ENCODE results near the gene CRIM1. TPM values are rescaled to one million over a fixed set of nuclear protein-coding genes. Genes with fewer than 3 reads are reported as not detected.

The CRIM1 gene
- polyA plus RNA-seq, 1 donor, result 35.6 TPM

- Histone ChIP-seq H3K9me3 (ENCODE audit: control insufficient read depth, low read depth, low read length) (no peaks in the 10 kb centered on the region), H3K4me1 (ENCODE audit: control insufficient read depth, insufficient read depth, low read length) (no peaks in the 10 kb centered on the region), H3K36me3 (ENCODE audit: control insufficient read depth, insufficient read depth, low read length) (peaks cover 8% of the 10 kb centered on the region), H3K4me3 (ENCODE audit: low read length) (no peak overlapping the region), H3K27ac (ENCODE audit: low read length) (no peak overlapping the region), H3K27me3 (ENCODE audit: control insufficient read depth, insufficient read depth, low read length) (no peaks in the 10 kb centered on the region)
- WGBS (ENCODE audit: insufficient coverage, low lambda C conversion rate), result 100% methylated on average over 1 of the region's 4 CpGs
- no peak for DNase-seq
Observed at GRCh38 chr2:36490749-36491148, 135.2 kb downstream of the CRIM1 start.

GRCh38 chr2:36492216-36492945 is 136.8 kb downstream of the CRIM1 start:
- 81% methylated on average over 2 of the region's 6 CpGs for WGBS (ENCODE audit: insufficient coverage, low lambda C conversion rate)
- DNase-seq, result peak in 1 of 2 donors; percentile 17
- Histone ChIP-seq H3K4me3 (ENCODE audit: low read length) (no peak overlapping the region), H3K27me3 (ENCODE audit: control insufficient read depth, insufficient read depth, low read length) (no peaks in the 10 kb centered on the region), H3K4me1 (ENCODE audit: control insufficient read depth, insufficient read depth, low read length) (no peaks in the 10 kb centered on the region), H3K27ac (ENCODE audit: low read length) (no peak overlapping the region), H3K36me3 (ENCODE audit: control insufficient read depth, insufficient read depth, low read length) (peaks cover 8% of the 10 kb centered on the region), H3K9me3 (ENCODE audit: control insufficient read depth, low read depth, low read length) (no peaks in the 10 kb centered on the region)

- DNase-seq, result no peak
- Histone ChIP-seq H3K27ac (ENCODE audit: low read length) (no peak overlapping the region), H3K4me1 (ENCODE audit: control insufficient read depth, insufficient read depth, low read length) (no peaks in the 10 kb centered on the region), H3K36me3 (ENCODE audit: control insufficient read depth, insufficient read depth, low read length) (peaks cover 6% of the 10 kb centered on the region), H3K9me3 (ENCODE audit: control insufficient read depth, low read depth, low read length) (no peaks in the 10 kb centered on the region), H3K27me3 (ENCODE audit: control insufficient read depth, insufficient read depth, low read length) (no peaks in the 10 kb centered on the region), H3K4me3 (ENCODE audit: low read length) (no peak overlapping the region)
Observed at GRCh38 chr2:36493306-36493705, 137.7 kb downstream of the CRIM1 start.

GRCh38 chr2:36497570-36498163 is 142.1 kb downstream of the CRIM1 start:
- no peak for DNase-seq
- H3K27ac ChIP-seq (ENCODE audit: low read length), result no peak overlapping the region
- no peaks in the 10 kb centered on the region for H3K4me1 ChIP-seq (ENCODE audit: control insufficient read depth, insufficient read depth, low read length)
- no peaks in the 10 kb centered on the region for H3K9me3 ChIP-seq (ENCODE audit: control insufficient read depth, low read depth, low read length)
- WGBS (ENCODE audit: insufficient coverage, low lambda C conversion rate), result no CpG with 5 or more reads among the region's 3 CpGs
- H3K27me3 ChIP-seq (ENCODE audit: control insufficient read depth, insufficient read depth, low read length), result no peaks in the 10 kb centered on the region
- peaks cover 24% of the 10 kb centered on the region for H3K36me3 ChIP-seq (ENCODE audit: control insufficient read depth, insufficient read depth, low read length)
- H3K4me3 ChIP-seq (ENCODE audit: low read length), result no peak overlapping the region

- Histone ChIP-seq H3K4me3 (ENCODE audit: low read length) (no peak overlapping the region), H3K4me1 (ENCODE audit: control insufficient read depth, insufficient read depth, low read length) (no peaks in the 10 kb centered on the region), H3K27ac (ENCODE audit: low read length) (no peak overlapping the region), H3K27me3 (ENCODE audit: control insufficient read depth, insufficient read depth, low read length) (no peaks in the 10 kb centered on the region), H3K9me3 (ENCODE audit: control insufficient read depth, low read depth, low read length) (no peaks in the 10 kb centered on the region), H3K36me3 (ENCODE audit: control insufficient read depth, insufficient read depth, low read length) (peaks cover 30% of the 10 kb centered on the region)
- DNase-seq, result no peak
- WGBS (ENCODE audit: insufficient coverage, low lambda C conversion rate), result 100% methylated on average over 2 of the region's 6 CpGs
Observed at GRCh38 chr2:36499128-36499820, 143.7 kb downstream of the CRIM1 start.

GRCh38 chr2:36500072-36500471 is 144.5 kb downstream of the CRIM1 start:
- no peaks in the 10 kb centered on the region for H3K27me3 ChIP-seq (ENCODE audit: control insufficient read depth, insufficient read depth, low read length)
- no peak for DNase-seq
- WGBS (ENCODE audit: insufficient coverage, low lambda C conversion rate), result no CpG with 5 or more reads among the region's 7 CpGs
- H3K27ac ChIP-seq (ENCODE audit: low read length), result no peak overlapping the region
- no peaks in the 10 kb centered on the region for H3K9me3 ChIP-seq (ENCODE audit: control insufficient read depth, low read depth, low read length)
- H3K36me3 ChIP-seq (ENCODE audit: control insufficient read depth, insufficient read depth, low read length), result peaks cover 24% of the 10 kb centered on the region
- H3K4me1 ChIP-seq (ENCODE audit: control insufficient read depth, insufficient read depth, low read length), result no peaks in the 10 kb centered on the region
- H3K4me3 ChIP-seq (ENCODE audit: low read length), result no peak overlapping the region

- no CpG with 5 or more reads among the region's 4 CpGs for WGBS (ENCODE audit: insufficient coverage, low lambda C conversion rate)
- no peak for DNase-seq
- Histone ChIP-seq H3K36me3 (ENCODE audit: control insufficient read depth, insufficient read depth, low read length) (peaks cover 31% of the 10 kb centered on the region), H3K4me3 (ENCODE audit: low read length) (no peak overlapping the region), H3K27ac (ENCODE audit: low read length) (no peak overlapping the region), H3K27me3 (ENCODE audit: control insufficient read depth, insufficient read depth, low read length) (no peaks in the 10 kb centered on the region), H3K4me1 (ENCODE audit: control insufficient read depth, insufficient read depth, low read length) (no peaks in the 10 kb centered on the region), H3K9me3 (ENCODE audit: control insufficient read depth, low read depth, low read length) (no peaks in the 10 kb centered on the region)
Observed at GRCh38 chr2:36502081-36502480, 146.5 kb downstream of the CRIM1 start.

- H3K4me3 ChIP-seq (ENCODE audit: low read length), result no peak overlapping the region
- H3K9me3 ChIP-seq (ENCODE audit: control insufficient read depth, low read depth, low read length), result no peaks in the 10 kb centered on the region
- no peaks in the 10 kb centered on the region for H3K27me3 ChIP-seq (ENCODE audit: control insufficient read depth, insufficient read depth, low read length)
- no peak overlapping the region for H3K27ac ChIP-seq (ENCODE audit: low read length)
- peaks cover 6% of the 10 kb centered on the region for H3K4me1 ChIP-seq (ENCODE audit: control insufficient read depth, insufficient read depth, low read length)
- peak in 1 of 2 donors; percentile 31 for DNase-seq
- H3K36me3 ChIP-seq (ENCODE audit: control insufficient read depth, insufficient read depth, low read length), result peaks cover 19% of the 10 kb centered on the region
Observed at GRCh38 chr2:36507408-36507812, 151.8 kb downstream of the CRIM1 start.

GRCh38 chr2:36509075-36509474 is 153.5 kb downstream of the CRIM1 start:
- no peak overlapping the region for H3K27ac ChIP-seq (ENCODE audit: low read length)
- H3K27me3 ChIP-seq (ENCODE audit: control insufficient read depth, insufficient read depth, low read length), result no peaks in the 10 kb centered on the region
- no CpG with 5 or more reads among the region's 6 CpGs for WGBS (ENCODE audit: insufficient coverage, low lambda C conversion rate)
- DNase-seq, result no peak
- H3K36me3 ChIP-seq (ENCODE audit: control insufficient read depth, insufficient read depth, low read length), result peaks cover 24% of the 10 kb centered on the region
- H3K9me3 ChIP-seq (ENCODE audit: control insufficient read depth, low read depth, low read length), result no peaks in the 10 kb centered on the region
- no peak overlapping the region for H3K4me3 ChIP-seq (ENCODE audit: low read length)
- peaks cover 13% of the 10 kb centered on the region for H3K4me1 ChIP-seq (ENCODE audit: control insufficient read depth, insufficient read depth, low read length)

- H3K27ac ChIP-seq (ENCODE audit: low read length), result peak overlapping the region; percentile 58
- peak; percentile 38 to 72 for DNase-seq
- H3K4me3 ChIP-seq (ENCODE audit: low read length), result no peak overlapping the region
- H3K4me1 ChIP-seq (ENCODE audit: control insufficient read depth, insufficient read depth, low read length), result peaks cover 13% of the 10 kb centered on the region
- no peaks in the 10 kb centered on the region for H3K9me3 ChIP-seq (ENCODE audit: control insufficient read depth, low read depth, low read length)
- peaks cover 40% of the 10 kb centered on the region for H3K36me3 ChIP-seq (ENCODE audit: control insufficient read depth, insufficient read depth, low read length)
- 13% methylated on average over 3 of the region's 9 CpGs for WGBS (ENCODE audit: insufficient coverage, low lambda C conversion rate)
- H3K27me3 ChIP-seq (ENCODE audit: control insufficient read depth, insufficient read depth, low read length), result no peaks in the 10 kb centered on the region
Observed at GRCh38 chr2:36511858-36512603, 156.5 kb downstream of the CRIM1 start.

Measured in large intestine (tissue), 3 donors.